T-helper 1 cell treated with Interleukin-12 subunit alpha and Interleukin-12 subunit beta and Interleukin-4 antibody, amounts not matched to agents 30 ng/mL and 1 ng/mL, for 36 hours (primary cell): ENCODE results near the gene NFAM1. TPM values are rescaled to one million over a fixed set of nuclear protein-coding genes. Genes with fewer than 3 reads are reported as not detected.

ENCODE experiments used
- intact Hi-C: fragments of 100-400 bp; cut with micrococcal nuclease; formaldehyde crosslinking; loops from one replicate; pipeline ENCODE4 v1.15.1; 2024
- total RNA-seq: library from RNA; stranded (reverse); gene quantifications from 2 replicates; pipeline ENCODE4 v1.2.3, GENCODE V29; 2022

NFAM1 gene
- total RNA-seq, 1 donor from 2014 or later = 0.81 TPM

DNA sequence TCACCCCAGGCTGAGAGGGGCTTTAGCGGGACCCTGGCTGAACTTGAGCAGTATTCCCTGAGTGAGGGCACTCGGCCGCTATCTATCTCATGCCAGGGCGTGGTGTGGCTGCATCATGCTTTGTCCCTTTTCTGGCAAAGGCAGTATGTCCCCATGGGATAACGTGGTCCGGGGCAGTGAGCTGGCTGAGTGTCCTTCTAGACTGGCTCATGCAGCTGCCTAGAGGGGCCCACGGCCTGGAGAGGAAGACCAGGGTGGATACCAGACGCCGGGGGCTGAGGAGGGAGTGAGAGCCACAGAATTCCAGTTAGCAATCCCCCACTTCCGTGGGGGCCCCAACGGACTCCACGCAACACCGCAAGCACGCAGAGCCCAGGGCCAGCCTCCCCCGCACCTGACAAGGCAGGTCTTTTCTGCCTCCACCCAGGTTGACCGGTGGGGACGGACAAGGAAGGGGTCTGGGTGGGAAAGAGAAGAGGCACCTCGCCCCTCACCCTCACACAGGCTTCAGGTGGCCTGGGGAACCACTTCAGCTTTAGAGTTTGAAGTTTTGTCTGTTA, 15.5 kb downstream of the NFAM1 start:
- intact Hi-C loops = no loop called here

DNA sequence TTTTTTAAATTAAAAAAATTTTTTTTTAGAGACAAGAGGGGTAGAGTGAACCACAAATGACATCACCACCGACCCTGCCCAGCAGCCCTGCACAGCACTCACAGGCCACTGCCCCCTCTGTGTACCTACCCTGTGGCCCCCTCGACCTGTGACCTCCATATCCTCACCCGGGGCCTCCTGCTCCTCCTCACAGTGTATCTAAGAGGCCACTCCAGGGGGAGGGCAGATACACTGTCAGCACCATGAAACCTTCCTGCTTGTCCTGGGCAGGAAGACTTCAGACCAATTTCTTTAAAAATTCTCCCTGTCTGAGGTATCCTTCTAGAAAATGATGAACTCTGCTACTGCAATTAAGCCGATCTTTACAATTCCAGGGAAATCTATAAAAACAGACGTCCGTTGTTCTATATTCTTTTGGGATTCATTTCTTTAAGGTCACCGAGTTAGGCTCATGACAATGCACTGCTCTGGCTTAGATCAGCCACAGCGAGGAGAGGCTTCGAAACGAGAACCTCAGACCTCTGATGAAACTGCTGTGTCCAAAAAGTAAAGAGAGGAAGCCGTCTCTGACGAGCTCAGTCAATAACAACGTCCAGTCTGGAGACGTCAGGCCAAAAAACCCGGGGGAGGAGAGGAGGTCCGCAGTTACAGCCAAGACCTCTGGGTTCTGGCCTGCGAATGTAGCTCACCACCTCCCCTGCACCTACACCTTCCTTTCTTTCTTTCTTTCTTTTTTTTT, 17.5 kb downstream of the NFAM1 start:
- intact Hi-C loops = no loop called here

DNA sequence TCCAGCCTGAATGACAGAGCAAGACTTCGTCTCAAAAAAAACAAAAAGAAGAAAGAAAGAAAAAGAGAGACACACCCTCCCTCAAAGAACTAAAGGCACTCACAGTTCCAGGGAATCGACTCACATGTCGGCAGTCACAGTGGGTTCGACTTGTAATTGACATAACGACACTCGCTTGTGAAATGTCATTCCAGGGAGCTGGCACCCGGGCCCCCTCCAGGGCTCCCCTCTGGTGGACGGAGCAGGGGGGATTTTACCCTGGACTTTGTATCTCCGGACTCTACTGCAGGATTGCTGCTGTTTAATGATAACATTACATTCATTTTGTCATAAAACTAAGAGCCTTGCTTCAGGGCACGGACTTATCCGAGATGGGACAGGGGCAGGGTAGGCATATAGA, 18.2 kb downstream of the NFAM1 start:
- intact Hi-C loops = no loop called here

DNA sequence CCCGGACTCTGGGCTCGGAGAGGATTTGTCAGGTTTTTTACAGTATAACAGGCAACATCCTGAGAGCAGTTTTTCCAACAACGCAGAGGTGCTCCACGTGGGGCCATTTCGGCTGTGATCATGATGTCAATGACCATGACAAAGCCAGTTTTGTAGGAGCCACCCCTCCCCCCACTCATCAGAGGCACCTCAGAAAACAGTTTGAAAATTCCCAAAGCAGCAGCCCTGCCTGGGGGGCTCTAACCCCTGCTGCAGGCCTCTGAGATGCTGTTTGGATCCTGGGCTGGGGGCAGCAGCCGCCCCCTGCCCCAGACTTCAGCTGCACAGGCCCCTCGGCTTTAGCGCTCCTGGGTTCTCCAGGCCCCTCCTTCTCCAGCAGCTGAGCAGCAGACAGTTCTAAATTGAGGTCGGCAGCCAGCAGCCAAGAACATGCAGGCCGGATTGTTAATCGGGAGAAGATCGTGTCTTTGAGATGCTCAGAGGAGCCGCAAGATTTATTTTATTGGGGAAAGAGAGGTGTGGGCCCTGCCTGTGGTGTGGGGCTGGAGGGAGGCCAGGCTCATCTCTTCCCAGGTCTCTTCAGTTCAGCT, 19.4 kb downstream of the NFAM1 start:
- intact Hi-C loops = no loop called here

DNA sequence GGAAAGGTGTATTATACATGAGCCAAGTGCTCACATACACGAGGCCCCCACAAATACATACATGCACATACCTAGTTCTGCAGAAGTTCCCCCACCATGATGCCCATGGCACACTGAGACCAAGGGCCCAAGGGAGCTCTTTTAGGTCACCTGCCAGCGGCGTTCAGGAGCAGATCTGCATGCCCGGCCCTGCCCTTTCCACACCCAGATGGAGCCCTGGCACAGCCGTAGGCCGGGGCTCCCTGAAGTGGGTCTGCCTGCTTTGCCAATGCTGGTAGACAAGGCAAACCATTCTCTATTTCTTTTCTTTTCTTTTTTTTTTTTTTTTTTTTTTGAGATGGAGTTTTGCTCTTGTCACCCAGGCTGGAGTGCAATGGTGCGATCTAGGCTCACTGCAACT, 21.5 kb downstream of the NFAM1 start:
- intact Hi-C loops = no loop called here

DNA sequence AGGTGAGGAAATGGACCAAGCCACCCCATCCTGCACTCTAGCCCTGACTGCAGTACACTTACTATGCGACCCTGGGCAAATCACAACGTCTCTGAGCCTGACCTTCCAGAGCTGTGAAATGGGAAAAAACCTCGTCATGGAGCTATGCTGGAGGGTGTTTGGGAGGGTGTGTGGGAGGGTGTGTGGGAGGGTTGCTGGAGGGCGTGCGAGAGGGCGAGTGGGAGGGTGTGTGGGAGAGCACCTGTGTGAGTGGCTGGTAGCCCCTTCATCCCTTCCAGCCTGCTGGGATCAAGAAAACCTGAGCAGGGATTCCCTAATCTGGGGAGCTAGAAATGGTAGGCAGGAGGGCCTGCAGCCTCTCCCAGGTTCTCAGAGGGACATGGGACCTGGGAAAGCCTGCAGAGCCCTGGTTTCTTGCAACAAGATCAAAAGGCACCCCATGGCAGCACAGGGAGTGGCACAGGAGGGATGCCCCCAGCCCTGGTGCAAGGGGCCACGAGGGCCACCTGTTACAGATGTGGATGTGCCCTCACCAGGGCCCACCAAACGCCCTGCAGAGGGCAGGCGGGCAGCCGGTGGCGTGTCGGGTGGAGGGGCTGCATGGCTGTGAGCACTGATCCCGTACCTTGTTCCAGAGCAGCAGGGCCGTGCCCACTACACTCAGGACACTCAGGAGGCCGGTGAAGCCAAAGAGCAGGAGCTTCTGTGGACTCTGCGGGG, 23.2 kb downstream of the NFAM1 start:
- intact Hi-C loops = no loop called here

DNA sequence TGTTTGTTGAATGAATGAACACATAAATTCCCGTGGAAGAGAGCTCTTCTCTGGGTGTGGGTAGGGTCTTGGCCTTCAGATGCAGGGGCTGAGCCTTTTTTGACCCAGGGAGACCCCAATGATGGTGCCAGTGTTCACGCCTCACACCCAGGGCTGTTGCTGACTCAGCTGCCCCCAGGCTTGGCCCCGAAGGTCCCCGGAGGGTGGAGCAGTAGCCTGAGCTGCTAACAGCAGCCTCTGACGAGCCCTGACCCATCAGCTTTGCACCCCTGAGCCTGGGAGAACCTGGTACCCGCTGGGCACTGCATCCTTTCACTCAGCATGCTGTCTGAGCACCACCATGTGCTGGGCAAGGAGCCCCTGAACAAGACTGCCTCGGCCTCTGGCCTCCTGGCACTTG, 23.9 kb downstream of the NFAM1 start:
- intact Hi-C loops = no loop called here

DNA sequence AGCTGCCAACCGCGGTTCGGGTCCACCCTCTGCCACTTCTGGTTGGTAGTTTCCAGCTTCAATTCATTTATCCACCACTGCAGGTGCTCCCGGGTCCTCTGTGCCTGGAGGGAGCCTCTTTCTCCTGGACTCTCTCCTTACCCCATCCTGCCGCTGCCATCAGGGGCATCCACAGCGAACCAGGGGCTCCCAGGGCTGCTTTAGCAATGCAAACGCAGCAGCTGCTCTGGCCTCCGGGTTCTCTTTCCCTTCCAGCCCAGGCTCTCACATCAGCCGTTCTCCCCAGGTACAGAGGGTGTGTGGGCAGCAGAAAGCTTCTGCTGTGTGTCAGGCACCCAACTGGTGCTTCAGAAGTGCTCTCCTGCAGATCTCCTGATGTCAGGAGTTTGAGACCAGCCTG, 27.9 kb downstream of the NFAM1 start:
- intact Hi-C loops = no loop called here

DNA sequence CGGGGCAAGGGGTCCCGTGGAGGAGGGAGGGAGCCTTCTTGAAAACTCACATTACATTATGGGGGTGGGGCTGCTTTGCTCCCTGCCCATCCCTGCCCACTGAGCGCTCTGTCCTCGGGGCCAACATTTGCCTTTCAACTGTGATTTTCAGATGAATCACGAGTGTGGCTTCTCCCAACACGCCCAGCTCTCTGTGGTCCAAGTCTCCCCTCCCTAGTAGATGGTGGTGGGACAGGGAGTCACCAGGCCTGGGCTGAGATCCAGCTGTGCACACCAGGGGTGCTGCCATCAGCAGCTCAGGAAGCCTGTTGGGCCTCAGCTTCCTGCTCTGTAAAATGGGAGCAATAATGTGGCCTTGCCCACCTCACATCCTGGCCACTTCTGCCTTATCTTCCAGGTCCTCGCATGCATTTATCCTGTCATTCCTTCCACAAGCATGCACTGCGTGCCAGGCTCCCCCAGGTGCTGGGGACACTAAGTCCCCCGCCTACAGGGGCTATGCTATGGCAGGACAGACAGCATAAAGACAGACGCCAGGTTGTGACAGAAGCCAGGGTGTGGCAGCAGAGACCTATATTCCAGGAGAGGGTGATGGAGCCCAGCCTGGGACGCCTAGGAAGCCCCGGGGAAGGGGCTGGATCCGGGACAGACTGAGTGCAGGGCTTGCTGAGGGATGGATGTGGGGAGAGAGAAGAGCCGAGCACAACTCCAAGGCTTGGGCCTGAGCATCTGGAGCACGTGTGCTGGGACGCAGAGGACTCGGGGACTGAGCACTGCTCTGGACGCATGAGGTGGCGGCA, 30.5 kb downstream of the NFAM1 start:
- intact Hi-C loops = no loop called here

DNA sequence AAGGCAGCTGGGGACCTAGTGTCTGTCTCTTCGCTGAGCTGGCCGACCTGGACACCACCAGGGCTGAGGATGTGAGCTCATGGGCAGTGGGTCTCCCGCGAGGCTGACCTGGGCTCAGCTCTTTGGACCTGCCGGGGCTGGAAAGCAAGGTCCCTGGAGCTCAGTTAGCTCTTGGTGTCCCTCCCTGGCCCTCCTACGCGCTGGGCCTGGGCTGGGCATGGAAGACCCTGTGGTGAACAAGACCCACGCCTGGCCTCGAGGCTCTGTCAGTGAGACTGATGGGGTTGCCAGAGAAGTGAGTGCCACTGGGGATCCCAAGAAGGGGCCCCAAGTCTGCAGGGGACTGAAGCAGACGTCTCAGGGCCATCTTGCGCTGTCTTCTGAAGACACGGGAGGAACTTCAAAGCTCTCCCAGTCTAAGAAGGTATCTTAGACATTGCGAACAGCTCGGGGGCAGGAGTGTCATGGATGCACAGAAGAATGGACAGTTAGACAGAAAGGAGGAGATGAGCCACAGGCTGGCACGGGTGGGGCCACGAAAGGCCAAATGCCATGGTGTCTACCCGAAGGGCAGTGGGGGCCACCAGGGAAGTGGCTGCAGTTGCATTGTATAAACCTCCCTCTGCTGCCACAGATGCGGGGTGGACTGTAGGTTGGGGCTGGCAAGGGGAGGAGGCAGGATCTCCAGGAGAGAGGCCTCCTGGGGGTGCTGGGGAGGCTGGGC, 31.2 kb downstream of the NFAM1 start:
- intact Hi-C loops = no loop called here

DNA sequence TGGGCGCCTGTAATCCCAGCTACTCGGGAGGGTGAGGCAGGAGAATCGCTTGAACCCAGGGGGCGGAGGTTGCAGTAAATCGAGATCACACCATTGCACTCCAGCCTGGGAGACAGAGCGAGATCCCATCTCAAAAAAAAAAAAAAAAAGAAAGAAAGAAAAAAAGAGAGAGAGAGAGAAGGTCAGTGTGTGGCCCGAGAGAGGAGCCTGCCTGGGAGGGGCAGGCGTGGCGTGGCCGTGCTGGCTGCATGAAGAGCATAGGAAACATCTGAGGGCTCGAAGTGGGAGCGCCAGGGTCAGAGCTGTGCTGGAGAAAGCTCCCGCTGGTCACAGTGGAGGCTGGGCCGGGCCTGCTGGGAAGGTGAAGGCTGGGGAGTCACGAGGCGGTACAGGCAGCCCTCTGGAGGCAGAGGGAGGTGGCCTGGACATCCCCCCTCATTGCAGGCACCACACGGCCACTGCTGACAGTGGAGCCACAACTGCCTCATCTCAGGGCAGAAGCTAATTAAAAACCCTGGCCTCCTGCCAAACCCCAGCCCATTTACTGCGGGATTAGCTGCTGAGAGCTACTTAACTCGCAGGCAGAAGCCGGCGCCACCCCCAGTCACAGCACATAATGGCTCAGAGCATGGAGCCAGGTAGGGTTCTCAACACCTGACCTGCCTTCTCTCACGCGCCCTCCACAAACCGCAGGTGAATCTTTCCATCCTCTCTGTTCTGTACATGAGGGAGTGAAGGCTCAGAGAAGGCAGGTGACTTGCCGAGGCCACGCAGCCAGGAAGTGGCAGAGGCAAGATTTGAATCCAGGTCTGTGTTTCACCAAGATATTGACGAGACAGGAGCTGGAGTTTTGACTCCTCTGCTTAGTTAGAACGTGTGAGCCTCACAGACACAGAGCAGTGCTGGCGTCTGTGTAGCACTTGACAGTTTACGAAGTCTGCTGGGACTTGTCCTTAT, 32.6 kb downstream of the NFAM1 start:
- intact Hi-C loops = no loop called here

DNA sequence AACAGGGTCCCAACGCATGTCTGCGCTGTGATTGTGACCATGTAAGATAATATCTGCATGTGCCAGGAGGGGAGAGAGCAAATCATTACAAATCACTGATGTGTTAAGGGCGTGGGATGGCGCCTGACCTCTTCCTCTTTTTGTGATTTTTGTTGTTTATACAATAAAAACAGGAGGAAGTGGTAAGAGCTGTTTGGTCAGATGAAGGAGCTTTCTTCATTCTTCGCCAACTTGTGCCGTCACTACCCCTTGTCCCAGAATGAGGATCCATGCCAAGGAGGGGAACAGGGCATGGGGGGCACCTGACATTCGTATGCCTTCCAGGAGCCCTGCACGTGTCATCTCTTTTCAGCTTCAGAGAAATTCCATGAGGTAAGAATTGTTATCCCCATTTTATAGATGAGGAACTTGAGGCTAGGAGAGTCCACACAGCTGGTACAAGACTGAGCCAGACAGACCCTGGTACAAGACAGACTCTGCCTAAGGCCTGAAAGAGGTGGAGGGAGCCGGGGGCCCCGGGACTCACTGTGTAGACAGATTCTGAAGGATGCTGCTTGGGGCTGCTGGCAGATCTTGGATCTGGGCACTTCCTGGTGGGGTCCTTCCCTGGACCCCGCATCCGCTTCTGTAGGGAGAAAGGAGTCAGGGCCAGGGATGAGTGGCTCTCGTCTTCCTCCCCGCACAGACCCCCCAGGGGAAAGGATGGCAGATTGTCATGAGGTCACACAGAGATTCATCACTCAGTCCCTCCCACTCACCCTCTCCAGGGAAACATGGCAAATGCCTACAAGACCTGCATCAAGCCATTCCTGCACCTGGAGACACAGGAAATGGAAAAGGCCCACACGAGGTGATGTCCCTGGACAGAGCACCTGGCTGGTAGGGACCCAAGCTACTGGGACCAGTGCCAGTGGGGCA, 34.6 kb downstream of the NFAM1 start:
- intact Hi-C loops = no loop called here

DNA sequence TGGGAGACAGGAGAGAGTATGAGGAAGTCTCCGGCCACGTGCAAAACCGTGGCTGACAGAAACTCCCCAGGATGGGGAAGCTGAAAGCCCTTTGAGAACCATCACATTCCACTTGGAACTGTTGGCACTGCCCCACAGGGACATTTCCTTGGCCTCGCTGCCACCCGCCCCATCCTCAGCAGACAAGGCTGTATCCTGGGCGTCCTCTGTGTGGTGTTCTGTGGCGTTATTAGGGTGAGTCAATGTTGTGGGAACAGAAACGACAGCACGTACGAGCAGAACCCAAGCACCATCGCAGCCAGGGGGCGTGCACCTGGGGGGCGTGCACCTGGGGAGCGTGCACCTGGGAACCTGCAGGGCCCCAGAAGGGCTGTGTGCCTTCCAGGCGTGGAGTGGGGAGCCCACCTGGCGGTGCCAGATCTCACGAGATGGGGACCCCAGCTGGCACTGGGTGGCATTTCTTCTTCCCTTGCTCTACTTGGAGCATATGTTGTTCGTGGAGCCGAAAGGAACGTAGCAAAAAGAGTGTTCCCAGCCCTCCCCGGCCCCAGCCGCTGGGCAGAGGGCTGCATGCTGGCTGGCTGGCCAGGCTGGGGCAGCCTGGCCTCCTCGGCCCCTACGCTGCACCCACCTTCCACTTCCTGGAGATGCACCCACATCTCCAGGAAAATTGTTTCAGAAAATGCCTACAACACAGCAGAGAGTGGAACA, 35.4 kb downstream of the NFAM1 start:
- intact Hi-C loops = no loop called here

DNA sequence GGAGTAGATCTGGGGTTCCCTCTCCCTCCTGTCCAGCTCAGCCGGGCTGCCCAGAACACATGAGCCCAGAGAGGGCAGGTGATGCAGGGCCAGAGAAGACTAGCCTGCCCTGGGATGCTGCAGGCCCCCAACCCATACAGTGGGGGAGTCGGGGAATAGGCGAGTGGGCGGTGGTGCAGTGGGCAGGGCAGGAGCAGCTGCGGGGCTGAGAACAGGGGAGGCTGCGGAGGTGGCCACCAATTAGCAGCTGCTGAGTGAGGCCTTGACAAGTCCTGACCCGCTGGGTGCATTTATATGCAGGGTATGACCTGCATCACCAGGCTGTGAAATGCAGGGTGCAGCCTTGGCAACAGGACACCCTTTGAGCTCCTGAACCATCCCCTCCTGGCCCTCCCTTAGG, 43.1 kb downstream of the NFAM1 start:
- intact Hi-C loops = no loop called here

DNA sequence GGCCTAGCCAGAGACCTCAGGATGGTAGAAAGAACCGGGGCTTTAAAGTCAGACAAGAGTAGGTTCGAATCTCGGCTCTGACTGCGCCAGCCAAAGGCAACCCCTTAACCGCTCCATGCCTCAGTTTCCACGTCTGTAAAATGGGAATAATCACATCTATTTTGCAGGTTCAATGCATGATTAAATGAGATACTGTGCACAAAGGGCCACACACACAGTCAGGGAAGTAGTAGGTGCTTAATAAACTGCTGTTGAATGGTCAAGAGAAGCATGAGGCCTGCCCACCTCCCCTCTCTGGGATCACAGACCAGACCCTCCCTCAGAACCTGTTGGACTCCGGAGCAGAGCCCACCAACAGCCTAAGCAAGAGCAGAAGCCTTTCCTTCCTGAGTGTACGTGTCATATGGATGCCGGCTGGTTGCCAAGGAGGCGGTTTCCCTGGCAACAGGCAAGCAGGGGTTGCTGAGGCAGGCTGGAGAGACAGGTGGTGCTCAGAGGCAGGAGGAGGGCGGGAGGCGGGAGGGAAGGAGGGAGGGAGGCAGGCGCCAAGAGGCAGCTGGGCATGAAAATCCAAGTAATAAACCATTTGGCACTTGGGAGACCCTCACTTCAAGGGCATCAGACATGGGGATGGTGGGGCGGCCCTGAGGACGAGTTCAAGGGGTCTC, 43.9 kb downstream of the NFAM1 start:
- intact Hi-C loops = no loop called here

DNA sequence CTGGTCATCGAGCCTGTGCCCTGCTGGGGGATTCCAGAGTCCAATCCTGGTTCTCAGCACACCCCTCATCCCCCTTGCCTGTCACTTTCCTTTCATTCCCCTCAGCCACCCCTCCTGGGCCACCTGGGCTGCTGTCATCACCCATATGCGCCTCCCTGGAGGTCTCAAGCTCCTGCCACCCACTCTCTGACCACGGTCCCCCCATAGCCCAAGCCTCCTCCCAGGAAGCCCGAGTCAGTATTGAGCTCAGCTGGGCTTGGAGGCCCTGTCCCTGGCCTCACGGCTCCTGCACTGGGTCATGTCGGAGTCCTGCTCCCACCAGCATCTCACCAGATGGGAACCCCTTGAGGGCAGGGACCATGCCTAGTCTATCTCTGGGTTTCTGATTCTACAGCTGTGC, 44.6 kb downstream of the NFAM1 start:
- intact Hi-C loops = no loop called here

DNA sequence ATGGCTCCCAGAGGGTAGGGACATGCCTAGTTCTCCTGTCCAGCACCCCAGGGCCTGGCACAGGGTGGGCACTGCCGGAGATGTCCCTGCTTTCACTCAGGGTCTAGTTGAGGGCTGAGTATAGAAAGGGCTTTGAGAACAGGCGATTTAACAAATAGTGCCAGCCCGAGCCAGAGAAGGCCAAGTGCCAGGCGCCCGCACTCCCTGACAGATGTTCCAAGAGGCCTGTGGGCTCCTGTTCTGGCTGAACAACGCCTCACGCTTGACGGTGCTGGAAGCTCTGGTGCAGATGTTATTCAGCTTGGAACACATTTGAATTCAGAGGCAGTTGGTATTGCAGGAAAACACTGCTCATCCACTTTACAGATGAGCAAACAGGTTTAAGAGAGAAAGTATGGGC, 46.5 kb downstream of the NFAM1 start:
- intact Hi-C loops = no loop called here
